K562 (cell line): ENCODE measurements around the gene CNOT4. TPM values are rescaled to one million over a fixed set of nuclear protein-coding genes. Genes with fewer than 3 reads are reported as not detected.

ENCODE experiments used
- ATAC-seq: fragments of 200-7000 bp; cut with Tn5 transposase; 3 replicates; pipeline ENCODE4 v1.9.1; 2020; ENCODE audit warnings: moderate library complexity
- BruUV-seq: library from RNA; stranded (reverse); fragments of 400-500 nt; replicated peaks from 2 replicates; lab custom pipeline; 2021; lab: Mats Ljungman, UMichigan
- CTCF ChIA-PET: fragments of 300-600 bp; formaldehyde crosslinking; extraction: SDS; loops from one replicate; lab custom pipeline; 2021; ENCODE audit warnings: low intra/inter-chr PET ratio; lab: Yijun Ruan, JAX
- POLR2A ChIA-PET: fragments of 300-600, 350-650 bp; sonication (Branson Sonifier 250); formaldehyde crosslinking; extraction: SDS; loops from one replicate; lab custom pipeline; 2021; ENCODE audit warnings: antibody characterized with exemption, inconsistent platforms; lab: Yijun Ruan, JAX
- DNase-seq, 4 experiments: peaks; one replicate each; pipeline versions ENCODE4 v3.0.0 to v3.0.0-alpha.2; 2011 to 2018; ENCODE audit warnings: low spot score in 3 of 4, mixed read lengths in 3 of 4; ENCODE audit errors: extremely low read depth in 1 of 4
- FAIRE-seq: peaks from 2 replicates; lab custom pipeline; 2011; peaks lifted over from hg19 to GRCh38; lab: Jason Lieb, UNC
- H2AFZ ChIP-seq: 2 replicates; pipeline ENCODE4 v1.6.0; 2011; ENCODE audit warnings: low read depth, low read length, control low read depth, inconsistent platforms
- H3K27ac ChIP-seq: fragments of 200-600 bp; 3 replicates; pipeline ENCODE4 v1.8.0; 2011; ENCODE audit warnings: low read depth, mild to moderate bottlenecking, control low read depth, inconsistent platforms, low read length, moderate library complexity, mixed read lengths; ENCODE audit errors: extremely low read depth
- H3K27me3 ChIP-seq, 2 experiments: fragments of 300-600 bp in 1 of 2; 2 replicates in 1 of 2; 3 replicates in 1 of 2; pipeline versions ENCODE4 v1.6.0 to v1.8.0; 2011; ENCODE audit warnings: inconsistent platforms in 2 of 2, low read length in 2 of 2, mild to moderate bottlenecking in 1 of 2, mixed read lengths in 1 of 2, moderate library complexity in 1 of 2; ENCODE audit not compliant: control insufficient read depth in 2 of 2, insufficient read depth in 2 of 2
- H3K36me3 ChIP-seq: fragments of 300-600 bp; 3 replicates; pipeline ENCODE4 v1.8.0; 2011; ENCODE audit warnings: mild to moderate bottlenecking, low read length, inconsistent platforms; ENCODE audit not compliant: control insufficient read depth, insufficient read depth
- H3K4me1 ChIP-seq, 2 experiments: fragments of 200-600 bp in 1 of 2; replicated peaks in 1 of 2; 2 replicates in 1 of 2; 3 replicates in 1 of 2; pipeline versions ENCODE4 v1.5.1 to v1.8.0; 2011; ENCODE audit warnings: inconsistent platforms in 2 of 2, low read length in 2 of 2, mild to moderate bottlenecking in 1 of 2, mixed read lengths in 1 of 2, moderate library complexity in 1 of 2; ENCODE audit not compliant: control insufficient read depth in 2 of 2, insufficient read depth in 2 of 2
- H3K4me2 ChIP-seq: 2 replicates; pipeline ENCODE4 v1.6.1; 2011; ENCODE audit warnings: low read length, control low read depth, inconsistent platforms, mixed read lengths; ENCODE audit not compliant: insufficient read depth
- H3K4me3 ChIP-seq: fragments of 200-600 bp; sonication (generic), shearing (Covaris generic); 2 replicates; pipeline ENCODE4 v1.5.1; 2016; ENCODE audit warnings: control low read depth, inconsistent platforms
- H3K79me2 ChIP-seq: fragments of 200-600 bp; 3 replicates; pipeline ENCODE4 v1.8.0; 2011; ENCODE audit warnings: low read length, inconsistent platforms; ENCODE audit not compliant: control insufficient read depth, insufficient read depth
- H3K9ac ChIP-seq, 2 experiments: 2 replicates each; pipeline versions ENCODE4 v1.6.0 to v1.6.1; 2011; ENCODE audit warnings: low read depth in 2 of 2, low read length in 2 of 2, control low read depth in 1 of 2, inconsistent platforms in 1 of 2, mild to moderate bottlenecking in 1 of 2, mixed read lengths in 1 of 2; ENCODE audit not compliant: insufficient read depth in 1 of 2
- H3K9me1 ChIP-seq: one replicate; pipeline ENCODE4 v1.6.0; 2011; ENCODE audit warnings: inconsistent platforms, mild to moderate bottlenecking, low read length, moderate library complexity; ENCODE audit not compliant: control insufficient read depth, insufficient read depth
- H3K9me3 ChIP-seq: replicated peaks from 2 replicates; pipeline ENCODE4 v1.5.1; 2011; ENCODE audit warnings: low read depth, low read length, inconsistent platforms; ENCODE audit not compliant: control insufficient read depth, insufficient read depth
- H4K20me1 ChIP-seq: replicated peaks from 2 replicates; pipeline ENCODE4 v1.6.1; 2011; ENCODE audit warnings: low read length, inconsistent platforms, mixed read lengths; ENCODE audit not compliant: control insufficient read depth, insufficient read depth
- ARID1B ChIP-seq: fragments of 450-650 bp; IDR thresholded peaks from 2 replicates; pipeline ENCODE4 v1.6.1; 2016; ENCODE audit warnings: antibody characterized with exemption, mild to moderate bottlenecking, inconsistent platforms
- GTF2A2 ChIP-seq: IDR thresholded peaks from 2 replicates; pipeline ENCODE4 v1.6.1; 2016; ENCODE audit warnings: mild to moderate bottlenecking, missing genetic modification characterization, missing compliant biosample characterization
- HOXB6 ChIP-seq: fragments of 250-450 bp; sonication (Bioruptor Pico); IDR thresholded peaks from 2 replicates; pipeline ENCODE4 v1.5.1; 2022; ENCODE audit warnings: mild to moderate bottlenecking, borderline replicate concordance
- KAT2B ChIP-seq: IDR thresholded peaks from one replicate; pipeline ENCODE4 v1.6.1; 2012; ENCODE audit warnings: low read depth, mild to moderate bottlenecking, control low read depth, inconsistent platforms, low read length, moderate library complexity
- KLF13 ChIP-seq: fragments of 450-650 bp; IDR thresholded peaks from 2 replicates; pipeline ENCODE4 v1.6.1; 2016; ENCODE audit warnings: missing genetic modification characterization, low read depth, mild to moderate bottlenecking, missing compliant biosample characterization, moderate library complexity, borderline replicate concordance
- MAFF ChIP-seq: IDR thresholded peaks from 2 replicates; pipeline ENCODE4 v1.6.1; 2012; ENCODE audit warnings: low read length, improper control_type of control experiment
- MAZ ChIP-seq, 2 experiments: fragments of 450-650 bp in 1 of 2; sonication (generic) in 1 of 2; formaldehyde crosslinking; IDR thresholded peaks in 1 of 2; conservative IDR thresholded peaks in 1 of 2; 2 replicates each; pipeline versions ENCODE4 v1.4.0 to v1.5.0; 2020; ENCODE audit warnings: mild to moderate bottlenecking in 1 of 2, missing genetic modification reagents in 1 of 2
- NFYB ChIP-seq: IDR thresholded peaks from 2 replicates; pipeline ENCODE4 v1.6.1; 2011; ENCODE audit warnings: mild to moderate bottlenecking, moderate library complexity; ENCODE audit not compliant: insufficient read length; ENCODE audit errors: extremely low read depth
- NRF1 ChIP-seq, 2 experiments: fragments of 450-650 bp; IDR thresholded peaks in 1 of 2; conservative IDR thresholded peaks in 1 of 2; 2 replicates each; pipeline ENCODE4 v1.6.1; 2014; ENCODE audit warnings: mild to moderate bottlenecking in 2 of 2
- PHF8 ChIP-seq: fragments of 200-600 bp; sonication (generic); IDR thresholded peaks from 2 replicates; pipeline ENCODE4 v1.6.1; 2012; ENCODE audit warnings: mixed run types, mild to moderate bottlenecking, inconsistent platforms, low read length, moderate library complexity, borderline replicate concordance
- PKNOX1 ChIP-seq: fragments of 450-650 bp; IDR thresholded peaks from 2 replicates; pipeline ENCODE4 v1.6.1; 2016
- TAF7 ChIP-seq: fragments of 450-650 bp; IDR thresholded peaks from 2 replicates; pipeline ENCODE4 v1.6.1; 2016; ENCODE audit warnings: missing genetic modification characterization, missing compliant biosample characterization
- ZBTB33 ChIP-seq: sonication (generic); formaldehyde crosslinking; IDR thresholded peaks from 2 replicates; pipeline ENCODE4 v1.8.1; 2023; ENCODE audit warnings: mild to moderate bottlenecking, missing genetic modification reagents
- ZNF23 ChIP-seq: fragments of 250-450 bp; sonication (Bioruptor Pico); IDR thresholded peaks from 2 replicates; pipeline ENCODE4 v1.4.0; 2020; ENCODE audit warnings: mild to moderate bottlenecking
- ZNF280B ChIP-seq: fragments of 250-450 bp; sonication (Bioruptor Pico); IDR thresholded peaks from 2 replicates; pipeline ENCODE4 v1.5.1; 2021; ENCODE audit warnings: mild to moderate bottlenecking
- ZNF41 ChIP-seq: fragments of 250-450 bp; sonication (Bioruptor Pico); conservative IDR thresholded peaks from 2 replicates; pipeline ENCODE4 v1.4.0; 2020; ENCODE audit warnings: mild to moderate bottlenecking
- ZNF586 ChIP-seq: fragments of 450-650 bp; formaldehyde crosslinking; conservative IDR thresholded peaks from 2 replicates; pipeline ENCODE4 v1.4.0; 2020; ENCODE audit warnings: mild to moderate bottlenecking, moderate library complexity
- WGBS: fragments of 100-300 bp; shearing (Covaris generic); methylation state at CpG from one replicate; pipeline ENCODE4 v1.1.6; 2016; ENCODE audit warnings: low coverage, mixed read lengths; ENCODE audit not compliant: insufficient coverage; ENCODE audit errors: missing lambda C conversion rate; 5-methylcytosine and 5-hydroxymethylcytosine counted together
- in situ Hi-C: fragments of 300-500 bp; cut with MboI; formaldehyde crosslinking; loops from 4 replicates; pipeline ENCODE4 v1.15.0; 2018; ENCODE audit warnings: inconsistent platforms, mixed read lengths
- intact Hi-C: fragments of 100-400 bp; cut with micrococcal nuclease; formaldehyde crosslinking; loops from 2 replicates; pipeline ENCODE4 v1.14.2; 2022
- polyA plus RNA-seq, 8 experiments: library from polyadenylated mRNA; depleted of rRNA in 4 of 8; stranded (reverse) in 5 of 8; unstranded in 3 of 8; fragments of >200 nt; fragmentation: Nextera tagmentation in 2 of 8; fragmentation: Illumina TruSeq in 1 of 8; extraction: Ambion mirVana in 2 of 8; extraction: Trizol in 1 of 8; gene quantifications; 2 replicates each; pipeline versions ENCODE4 v1.2.1 to v1.2.3, GENCODE V29; 2011 to 2014; ENCODE audit warnings: inconsistent platforms in 1 of 8, missing spikeins in 1 of 8
- total RNA-seq, 7 experiments: library from RNA; depleted of rRNA in 6 of 7; stranded (reverse); fragments of >200 nt in 6 of 7; fragmentation: Illumina TruSeq in 2 of 7; extraction: Trizol in 2 of 7; gene quantifications; 2 replicates each; pipeline versions ENCODE4 v1.2.1 to v1.2.3, GENCODE V29; 2011 to 2021; ENCODE audit warnings: low replicate concordance in 1 of 7

Gene CNOT4
- total and polyA plus RNA-seq, 9 of the 15 experiments (the other 6 are each of a cell fraction or from before 2014, with no cell fraction given) = 8.6 to 24.1 (median 15.4) TPM

- Histone ChIP-seq H3K9me3 (no peaks in the 10 kb centered on the region; the same call in 1 of the 2 replicates), H3K9ac (no peak overlapping the region), H3K36me3 (peaks cover 15% of the 10 kb centered on the region; the same call in 1 of the 3 replicates), H3K27me3 (no peaks in the 10 kb centered on the region), H3K4me2 (no peak overlapping the region), H3K9me1 (no peaks in the 10 kb centered on the region), H3K4me1 (no peaks in the 10 kb centered on the region), H3K79me2 (no peaks in the 10 kb centered on the region), H2AFZ (no peak overlapping the region), H3K27ac (no peak overlapping the region), H3K4me3 (no peak overlapping the region), H4K20me1 (no peaks in the 10 kb centered on the region)
- ATAC-seq = no peak
- BruUV-seq = no TSS peak
- TF ChIP-seq ARID1B (no peak), ZBTB33 (CRISPR knock-in tag) (no peak), ZNF41 (CRISPR knock-in tag) (no peak), NRF1 (conservative IDR thresholded peaks at IDR 0.05 in 1 of 2, IDR thresholded peaks at IDR 0.05 in 1 of 2) (no peak), NFYB (no peak), KLF13 (tag) (no peak), TAF7 (tag) (no peak), GTF2A2 (tag) (no peak), ZNF280B (CRISPR knock-in tag) (no peak), ZNF586 (CRISPR knock-in tag) (no peak), MAZ (CRISPR knock-in tag; conservative IDR thresholded peaks at IDR 0.05 in 1 of 2, IDR thresholded peaks at IDR 0.05 in 1 of 2) (no peak), HOXB6 (CRISPR knock-in tag) (no peak), PKNOX1 (no peak), KAT2B (no peak), PHF8 (no peak), ZNF23 (CRISPR knock-in tag) (no peak), MAFF (no peak)
- intact Hi-C loops (no loop called here), in situ Hi-C loops (no loop called here)
- WGBS = 69% methylated on average over 7 of the region's 7 CpGs
- CTCF ChIA-PET = no interaction called here
- POLR2A ChIA-PET = interaction anchor here (0.9 kb wide), 1 partner anchor 9 kb away, joined by 3 read pairs; no protein-coding TSS in a partner anchor
- DNase-seq = no peak
- FAIRE-seq = no peak
These were observed 142.9 kb downstream of the CNOT4 start for GRCh38 chr7:135366843-135367508.
